Epithelial cell of proximal tubule (primary cell): ENCODE data around the gene TMEM54. TPM values are rescaled to one million over a fixed set of nuclear protein-coding genes. Genes with fewer than 3 reads are reported as not detected.
A peak's percentile ranks its signal among the peaks of the same experiment; 100 is the strongest.

ENCODE experiments used
- DNase-seq: peaks from one replicate; pipeline ENCODE4 v3.0.0-alpha.2; 2011; ENCODE audit warnings: low read depth
- H3K4me3 ChIP-seq: 2 replicates; pipeline ENCODE4 v1.5.1; 2011; ENCODE audit warnings: low read depth, mild to moderate bottlenecking, low read length
- total RNA-seq: library from RNA; depleted of rRNA; stranded (reverse); fragments of >200 nt; gene quantifications from 2 replicates; pipeline ENCODE4 v1.2.3, GENCODE V29; 2015
- TF ChIP-seq, protein P1 (sequence below): conservative IDR thresholded peaks from 2 replicates; pipeline ENCODE4 v1.5.1; 2012; ENCODE audit warnings: low read depth, mild to moderate bottlenecking, low read length

TMEM54 gene
- total RNA-seq, 1 donor from 2014 or later: 131 TPM

DNA sequence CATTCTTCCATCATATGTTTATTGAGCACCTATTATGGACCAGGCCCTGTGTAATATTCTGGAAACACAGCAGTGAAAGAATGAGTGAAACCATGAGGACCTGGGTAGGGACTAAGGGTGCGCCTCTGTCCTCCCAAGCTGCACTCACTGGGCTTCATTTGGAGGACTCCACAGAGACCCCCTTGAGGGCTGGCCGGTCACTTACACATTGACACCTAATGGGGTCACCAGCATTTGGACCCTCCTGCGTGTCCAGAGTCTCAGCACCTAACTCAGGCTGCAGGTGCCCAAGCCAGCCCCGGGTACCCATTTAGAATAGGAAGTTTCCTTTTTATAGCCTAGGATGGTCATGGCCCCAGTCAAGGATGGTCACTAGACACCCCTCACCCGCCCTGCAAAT, 27.7 kb downstream of the TMEM54 start:
- no peak overlapping the region for H3K4me3 ChIP-seq
- DNase-seq: no peak
- TF ChIP-seq, protein P1, sequence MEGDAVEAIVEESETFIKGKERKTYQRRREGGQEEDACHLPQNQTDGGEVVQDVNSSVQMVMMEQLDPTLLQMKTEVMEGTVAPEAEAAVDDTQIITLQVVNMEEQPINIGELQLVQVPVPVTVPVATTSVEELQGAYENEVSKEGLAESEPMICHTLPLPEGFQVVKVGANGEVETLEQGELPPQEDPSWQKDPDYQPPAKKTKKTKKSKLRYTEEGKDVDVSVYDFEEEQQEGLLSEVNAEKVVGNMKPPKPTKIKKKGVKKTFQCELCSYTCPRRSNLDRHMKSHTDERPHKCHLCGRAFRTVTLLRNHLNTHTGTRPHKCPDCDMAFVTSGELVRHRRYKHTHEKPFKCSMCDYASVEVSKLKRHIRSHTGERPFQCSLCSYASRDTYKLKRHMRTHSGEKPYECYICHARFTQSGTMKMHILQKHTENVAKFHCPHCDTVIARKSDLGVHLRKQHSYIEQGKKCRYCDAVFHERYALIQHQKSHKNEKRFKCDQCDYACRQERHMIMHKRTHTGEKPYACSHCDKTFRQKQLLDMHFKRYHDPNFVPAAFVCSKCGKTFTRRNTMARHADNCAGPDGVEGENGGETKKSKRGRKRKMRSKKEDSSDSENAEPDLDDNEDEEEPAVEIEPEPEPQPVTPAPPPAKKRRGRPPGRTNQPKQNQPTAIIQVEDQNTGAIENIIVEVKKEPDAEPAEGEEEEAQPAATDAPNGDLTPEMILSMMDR: no peak

GRCh38 chr1:32872192-32872460, 29.1 kb downstream of the TMEM54 start:
- no peak for DNase-seq
- no peak overlapping the region for H3K4me3 ChIP-seq
- TF ChIP-seq, protein P1: no peak

DNA sequence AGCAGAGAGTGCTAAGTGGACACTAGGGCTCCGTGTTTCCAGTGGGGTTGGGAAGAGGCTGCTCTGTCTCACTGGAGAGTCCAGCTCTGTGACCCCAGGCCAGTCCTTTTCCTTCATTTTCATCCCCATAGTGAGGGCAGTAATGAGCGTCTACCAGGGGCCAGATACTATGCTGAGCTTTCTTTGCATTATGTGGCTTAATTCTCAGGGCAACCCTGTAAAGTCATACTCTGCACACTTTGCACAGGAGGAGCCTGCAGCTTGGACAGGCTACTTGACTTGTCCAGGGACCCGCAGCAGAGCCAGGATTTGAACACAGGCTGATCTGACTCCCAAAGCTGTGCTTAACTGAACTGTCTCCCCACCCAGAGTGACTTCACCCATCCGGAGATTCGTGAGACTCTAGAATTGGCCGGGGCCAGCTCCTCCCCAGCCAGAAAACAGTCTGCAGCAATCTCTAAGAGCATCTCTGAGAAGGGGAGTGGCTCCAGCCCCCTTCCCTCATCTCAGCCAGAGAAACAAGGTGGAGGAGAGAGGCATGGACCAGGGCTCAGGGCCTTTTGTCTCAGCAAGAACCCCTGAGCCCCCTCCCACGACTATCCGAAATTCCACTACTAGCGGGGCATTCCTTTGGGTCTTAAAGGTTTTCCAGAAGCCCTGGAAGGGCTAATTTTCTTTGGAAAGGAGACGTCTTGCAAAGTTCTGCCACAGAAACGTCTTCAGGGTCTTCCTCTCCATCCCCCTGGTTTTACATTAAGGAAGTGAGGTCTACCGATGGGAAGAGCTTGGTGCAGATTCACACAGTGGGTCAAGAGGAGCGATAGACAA, 29.6 kb downstream of the TMEM54 start:
- DNase-seq: no peak
- peak overlapping the region; percentile 38 for H3K4me3 ChIP-seq
- TF ChIP-seq, protein P1: no peak

- peak within 1 kb of the TSS; percentile 38 for H3K4me3 ChIP-seq
- TF ChIP-seq, protein P1: no peak
- no peak for DNase-seq
Measured at GRCh38 chr1:32870615-32871363, 30.4 kb downstream of the TMEM54 start, which contains the start of gene FNDC5. TSS of gene FNDC5 (minus strand) at chr1:32870912.

DNA sequence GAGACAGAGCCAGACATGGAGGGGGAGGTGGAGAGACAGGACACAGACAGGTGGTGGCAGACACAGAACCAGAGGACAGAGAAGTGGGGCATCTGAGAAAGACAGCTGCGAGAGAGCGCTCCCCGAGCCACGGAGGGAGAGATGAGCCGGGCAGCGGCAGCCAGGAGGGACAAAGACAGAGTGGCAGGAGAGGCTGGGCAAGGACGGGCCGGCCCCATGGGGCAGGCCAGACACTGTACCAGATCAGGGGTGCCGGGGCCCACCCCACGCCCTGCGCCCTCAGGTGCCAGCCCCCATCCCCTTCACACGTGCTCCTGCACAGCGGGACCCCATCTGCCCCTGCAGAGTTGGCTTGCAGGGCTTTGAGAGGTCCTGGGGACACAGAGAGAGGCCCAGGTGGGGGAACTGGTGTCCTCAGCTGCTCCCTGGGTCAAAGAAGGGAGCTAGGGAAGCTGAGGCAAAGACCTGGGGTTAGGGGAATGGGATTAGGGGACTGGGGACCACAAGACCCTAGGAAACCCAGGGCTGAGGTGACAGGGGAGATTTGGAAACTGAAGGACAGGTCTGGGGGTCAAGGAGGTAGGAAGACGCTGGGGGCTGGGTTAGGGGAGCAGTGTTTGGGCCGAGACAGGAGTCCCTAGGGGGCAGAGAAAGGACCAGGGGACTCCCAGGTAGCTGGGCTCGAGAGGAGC, 31.1 kb downstream of the TMEM54 start:
- DNase-seq: no peak
- no peak overlapping the region for H3K4me3 ChIP-seq
- TF ChIP-seq, protein P1: no peak

- TF ChIP-seq, protein P1: no peak
- no peak overlapping the region for H3K4me3 ChIP-seq
- DNase-seq: no peak
Measured at GRCh38 chr1:32868806-32869455, 32.3 kb downstream of the TMEM54 start.
